HG02759 (cell line): Measurements from ENCODE around the gene AGAP3.

Experiments
- ATAC-seq: cut with Tn5 transposase; IDR thresholded peaks from one replicate; pipeline ENCODE4 v1.9.1; 2021; ENCODE audit warnings: mild to moderate bottlenecking, moderate library complexity; ENCODE audit not compliant: unreplicated experiment

AGAP3 gene

DNA sequence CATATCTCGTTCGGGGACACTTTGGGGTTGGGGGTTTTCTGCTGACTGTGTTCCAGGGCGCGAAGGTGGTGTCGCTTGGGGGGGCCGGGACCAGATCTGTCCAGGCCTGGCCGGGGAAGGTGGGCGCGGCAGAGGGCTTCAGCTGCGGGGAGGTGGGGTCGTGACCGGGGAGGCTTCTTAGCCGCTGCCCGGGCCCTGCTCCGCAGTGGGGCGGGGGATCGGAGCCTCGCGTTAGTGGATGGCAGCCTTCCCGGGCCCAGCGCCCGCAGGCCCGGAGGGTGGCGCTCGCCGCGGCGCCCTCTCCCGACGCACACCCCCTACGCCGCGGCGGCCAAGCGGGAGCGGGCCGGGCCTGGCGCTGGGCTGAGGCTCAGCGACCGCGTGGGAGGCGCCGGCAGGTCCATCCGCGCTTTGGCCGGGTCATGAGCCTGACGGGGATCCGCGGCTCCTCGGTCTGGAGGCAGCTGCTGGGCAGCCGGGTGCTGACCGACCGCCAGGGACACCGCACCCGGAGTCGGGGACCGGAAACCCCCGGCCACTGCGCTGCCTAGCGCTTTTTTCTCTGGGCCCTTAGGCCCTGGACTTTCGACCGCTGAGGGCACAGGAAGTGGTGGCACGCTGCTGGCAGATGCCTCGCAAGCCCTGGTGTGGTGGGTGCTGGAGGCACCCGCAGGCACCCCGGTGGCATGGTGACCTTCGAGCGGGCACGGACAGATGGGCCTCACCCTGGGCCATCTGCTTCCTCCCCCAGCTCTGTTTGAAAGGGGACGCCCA, 1.2 kb downstream of the AGAP3 start:
- ATAC-seq, result peak; percentile 26

DNA sequence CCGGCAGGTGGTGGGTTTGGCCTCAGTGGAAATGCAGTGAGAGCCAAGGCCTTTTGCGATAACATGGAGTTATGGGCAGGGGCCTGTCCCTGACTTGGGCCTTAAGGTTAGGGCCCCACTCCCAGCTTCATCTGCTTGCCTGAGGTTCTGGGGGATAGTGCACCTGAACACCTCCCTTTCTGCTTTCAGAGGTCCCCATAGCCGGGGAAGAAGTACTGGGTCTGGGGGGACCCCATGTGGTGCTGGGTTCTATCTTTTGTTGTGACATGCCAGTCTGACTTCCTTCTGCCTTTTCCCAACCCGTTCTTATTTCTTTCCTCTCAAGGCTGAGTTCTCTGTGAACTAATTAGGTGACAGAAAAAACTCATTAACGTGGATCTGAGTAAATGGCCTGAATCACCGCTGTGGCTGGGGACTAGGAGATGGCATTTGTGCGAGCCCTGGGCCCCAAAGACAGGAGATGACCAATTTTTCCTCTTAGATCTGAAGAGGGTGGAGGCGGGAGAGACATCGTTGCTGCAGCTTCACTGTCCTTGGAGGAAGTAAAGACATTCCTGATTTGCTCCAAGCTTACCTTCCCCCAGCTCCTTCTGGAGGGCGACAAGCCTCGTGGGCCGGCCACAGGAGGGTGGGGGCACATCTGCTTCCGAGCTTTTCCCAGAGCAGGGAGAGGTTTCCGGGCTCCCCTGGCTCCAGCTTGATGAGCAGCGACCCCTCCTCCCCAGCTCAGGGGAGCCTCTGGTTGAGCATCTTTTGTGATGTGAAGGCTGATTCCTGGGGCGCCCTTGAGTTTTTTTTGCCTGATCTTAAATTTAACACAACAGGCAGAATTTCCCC, 2.0 kb downstream of the AGAP3 start:
- no peak for ATAC-seq

DNA sequence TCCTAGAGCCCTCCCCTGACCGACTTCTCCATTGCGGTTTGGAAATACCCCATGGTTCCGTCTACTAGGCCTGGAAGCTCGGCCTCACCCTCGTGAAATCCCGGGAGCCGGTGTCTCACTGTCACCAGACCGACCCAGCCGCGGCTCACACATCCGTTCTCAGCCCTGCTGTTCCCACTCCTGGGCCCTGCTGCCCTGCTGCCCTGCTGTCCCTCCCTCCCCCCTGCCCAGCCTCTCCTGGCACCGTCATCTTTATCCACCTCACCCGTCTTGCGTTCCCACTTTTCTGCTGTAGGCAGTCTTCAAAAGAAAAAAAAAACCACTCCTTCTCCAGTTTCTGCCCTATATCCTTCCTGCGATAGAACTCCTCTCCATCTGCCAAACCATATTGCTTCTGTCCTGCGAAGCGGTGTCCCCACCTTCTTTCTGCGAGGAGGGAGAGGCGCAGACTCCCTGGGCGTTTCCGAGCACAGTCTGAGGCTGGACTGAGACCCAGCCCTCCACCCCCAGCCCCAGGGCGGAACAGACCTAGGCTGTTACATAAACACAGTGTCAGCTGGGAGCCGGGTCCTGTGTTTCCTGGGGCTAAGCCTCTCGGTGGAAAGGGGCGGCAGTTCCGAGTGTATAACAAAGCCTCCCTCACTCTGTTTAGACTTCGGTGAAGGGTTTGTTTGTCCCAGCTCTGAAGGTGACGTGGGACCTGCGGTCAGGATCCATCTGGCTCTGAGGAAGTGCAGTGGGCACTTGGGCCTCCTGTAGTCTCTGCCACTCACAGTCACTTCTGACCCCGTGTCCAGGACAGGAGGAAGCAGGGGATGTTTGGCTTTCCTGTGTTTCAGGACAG, 2.8 kb downstream of the AGAP3 start:
- no peak for ATAC-seq

DNA sequence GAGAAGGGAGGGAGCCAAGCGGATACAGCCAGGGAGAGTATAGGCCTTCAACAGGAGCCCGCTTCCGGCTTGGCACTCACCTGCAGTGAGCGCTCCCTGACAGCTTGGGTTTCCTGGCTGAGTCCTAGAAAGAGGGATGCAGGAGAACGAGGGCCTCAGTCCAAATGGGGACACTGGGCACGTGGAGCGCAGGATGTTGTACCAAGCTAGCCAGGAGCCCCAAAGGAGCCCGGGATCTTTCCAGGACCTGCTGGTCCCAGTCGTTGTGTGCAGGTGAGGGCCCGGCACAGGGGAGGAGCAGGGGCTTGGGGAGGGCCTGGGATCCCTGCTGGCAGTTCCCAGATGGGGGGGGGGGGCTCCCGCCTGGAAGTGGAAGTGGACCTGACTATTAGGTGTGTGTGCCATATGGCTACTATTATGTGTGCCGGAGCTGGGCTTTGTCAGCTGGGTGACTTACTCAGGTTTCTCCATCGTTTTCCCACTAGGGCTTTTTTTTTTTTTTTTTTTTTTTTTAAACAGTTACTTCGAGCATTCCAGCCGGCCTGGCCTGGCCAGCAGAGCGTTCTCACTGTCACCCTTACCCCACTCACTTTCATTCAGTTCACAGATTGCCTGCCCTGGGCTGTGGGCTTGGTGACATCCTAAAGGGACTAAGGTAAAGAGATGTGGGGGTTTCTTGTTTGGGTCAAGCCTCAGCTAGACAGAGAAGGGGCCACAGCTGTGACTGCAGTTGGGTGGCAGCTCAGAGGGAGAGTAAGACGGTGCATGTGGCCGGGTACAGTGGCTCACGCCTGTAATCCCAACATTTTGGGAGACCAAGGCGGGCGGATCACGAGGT, 3.8 kb downstream of the AGAP3 start:
- ATAC-seq, result no peak

DNA sequence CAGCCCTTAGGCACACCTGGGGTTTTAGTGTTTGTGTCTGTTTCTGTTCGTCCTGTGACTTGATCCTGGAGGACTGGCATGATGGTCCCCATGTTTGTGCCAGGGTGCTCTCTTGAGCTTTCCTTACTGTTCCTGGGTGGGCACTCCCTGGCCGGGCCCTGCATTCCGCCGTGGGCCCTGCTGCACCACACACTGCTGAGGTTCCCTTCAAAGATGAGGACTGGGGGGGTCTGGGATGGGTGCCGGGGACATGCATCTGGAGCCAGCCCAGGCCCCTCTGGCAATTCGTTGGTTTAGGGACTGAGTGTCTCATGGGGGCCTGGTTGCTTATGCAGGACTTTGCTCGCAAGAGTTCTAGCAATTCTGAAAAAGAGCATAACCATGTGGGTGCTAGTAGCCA, 4.7 kb downstream of the AGAP3 start:
- no peak for ATAC-seq

DNA sequence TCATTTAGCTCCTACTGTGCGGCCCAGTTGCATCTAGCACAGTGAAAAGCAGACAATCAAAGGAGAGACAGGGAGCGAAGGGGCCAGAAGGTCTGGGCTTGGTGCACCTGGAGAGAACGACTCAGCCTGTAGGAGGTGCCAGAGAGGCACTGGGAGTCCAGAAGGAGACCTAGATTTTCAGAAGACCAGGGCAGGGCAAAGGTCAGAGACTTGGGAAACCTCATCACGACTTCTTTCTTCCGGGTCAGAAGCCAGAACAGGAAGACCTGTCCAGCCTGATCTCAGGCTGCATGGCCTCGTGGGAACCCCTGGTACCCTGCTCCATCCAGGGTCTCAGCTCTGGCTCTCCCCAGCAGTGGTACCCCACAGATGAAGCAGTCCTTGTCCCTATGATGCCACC, 5.2 kb downstream of the AGAP3 start:
- ATAC-seq, result no peak

DNA sequence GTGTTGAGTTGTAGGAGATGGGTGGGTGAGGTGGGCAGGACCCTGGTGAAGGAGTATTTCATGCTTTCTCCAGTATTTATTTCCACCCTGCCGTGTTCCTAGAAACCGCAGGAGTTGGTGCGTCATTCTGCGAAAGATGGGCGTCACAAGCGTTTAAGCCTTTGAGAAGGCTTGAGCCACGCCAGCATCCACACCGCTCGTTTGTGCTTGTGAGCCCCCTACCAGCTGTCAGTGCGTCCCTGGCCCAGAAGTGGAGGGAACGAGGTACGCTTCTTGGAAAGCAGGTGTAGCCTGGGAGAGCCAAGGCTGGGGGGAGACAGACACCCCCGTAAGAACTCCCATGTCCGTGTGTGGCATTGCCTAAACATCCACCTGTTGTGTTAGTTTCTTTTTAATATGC, 5.7 kb downstream of the AGAP3 start:
- ATAC-seq, result no peak

DNA sequence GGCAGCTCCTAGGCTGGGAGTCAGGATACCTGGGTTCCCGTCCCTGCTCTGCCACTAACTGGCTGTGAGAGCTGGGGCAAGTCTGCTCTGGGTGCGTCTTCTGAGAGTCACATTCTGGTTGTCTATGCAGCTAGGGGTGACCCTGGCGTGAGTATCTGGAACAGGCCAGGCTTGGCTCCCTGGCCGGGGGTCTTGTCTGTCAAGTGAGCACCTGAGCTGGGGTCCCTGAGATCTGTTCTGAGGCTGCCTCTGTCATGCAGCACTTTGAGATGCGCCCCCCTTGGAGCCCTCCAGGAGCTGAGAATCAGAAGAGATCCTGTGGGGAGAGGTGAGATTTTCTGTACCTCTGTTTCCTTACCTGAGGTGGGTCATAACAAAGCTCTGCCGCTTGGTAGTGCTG, 7.5 kb downstream of the AGAP3 start:
- ATAC-seq, result no peak

DNA sequence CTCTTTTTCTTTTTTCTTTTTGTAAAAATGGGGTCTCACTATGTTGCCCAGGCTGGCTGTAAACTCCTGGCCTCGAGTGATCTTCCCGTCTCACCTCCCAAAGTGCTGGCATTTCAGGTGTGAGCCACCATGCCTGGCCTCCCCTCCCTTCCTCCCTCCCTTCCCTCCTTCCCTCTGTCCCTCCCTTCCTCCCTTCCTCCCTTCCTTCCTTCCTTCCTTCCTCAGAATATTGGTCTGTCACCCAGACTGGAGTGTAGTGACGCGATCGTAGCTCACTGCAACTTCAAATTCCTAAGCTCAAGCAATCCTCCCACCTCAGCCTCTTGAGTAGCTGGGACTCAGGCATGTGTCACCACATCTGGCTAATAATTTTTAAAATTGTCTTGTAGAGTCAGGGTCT, 8.4 kb downstream of the AGAP3 start:
- ATAC-seq, result no peak

DNA sequence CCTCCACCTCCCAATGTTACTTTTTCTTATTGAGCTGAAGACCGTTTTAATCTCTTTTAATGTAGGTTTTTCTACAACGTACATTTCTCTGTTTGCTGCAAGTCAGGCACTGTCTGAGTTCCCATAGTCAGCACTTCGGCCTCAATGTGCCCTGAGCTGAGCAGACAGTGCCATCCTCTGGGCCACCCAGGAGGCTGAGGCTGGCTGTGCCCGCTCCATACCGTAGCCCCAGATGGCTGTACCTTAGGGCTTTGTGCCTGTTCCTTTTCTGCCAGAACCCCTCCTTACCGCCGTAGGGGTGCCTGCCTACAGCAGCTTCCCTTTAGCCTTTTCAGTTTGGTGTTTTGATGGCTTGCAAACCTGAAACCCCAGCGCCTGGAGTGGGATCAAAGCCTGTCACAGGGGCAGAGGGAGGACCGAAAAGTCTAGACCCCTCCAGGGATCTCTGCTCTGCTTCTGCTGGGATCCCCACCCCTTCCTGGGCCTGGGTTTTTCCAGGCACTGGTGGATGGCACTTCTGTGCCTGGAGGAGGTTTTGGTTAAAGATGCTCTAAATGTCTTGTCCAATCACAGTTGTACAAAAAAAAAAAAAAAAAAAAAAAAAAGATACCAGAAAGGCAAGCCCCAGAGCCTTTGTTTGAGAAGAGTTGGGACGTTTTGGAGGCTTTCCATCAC, 9.0 kb downstream of the AGAP3 start:
- ATAC-seq, result no peak

DNA sequence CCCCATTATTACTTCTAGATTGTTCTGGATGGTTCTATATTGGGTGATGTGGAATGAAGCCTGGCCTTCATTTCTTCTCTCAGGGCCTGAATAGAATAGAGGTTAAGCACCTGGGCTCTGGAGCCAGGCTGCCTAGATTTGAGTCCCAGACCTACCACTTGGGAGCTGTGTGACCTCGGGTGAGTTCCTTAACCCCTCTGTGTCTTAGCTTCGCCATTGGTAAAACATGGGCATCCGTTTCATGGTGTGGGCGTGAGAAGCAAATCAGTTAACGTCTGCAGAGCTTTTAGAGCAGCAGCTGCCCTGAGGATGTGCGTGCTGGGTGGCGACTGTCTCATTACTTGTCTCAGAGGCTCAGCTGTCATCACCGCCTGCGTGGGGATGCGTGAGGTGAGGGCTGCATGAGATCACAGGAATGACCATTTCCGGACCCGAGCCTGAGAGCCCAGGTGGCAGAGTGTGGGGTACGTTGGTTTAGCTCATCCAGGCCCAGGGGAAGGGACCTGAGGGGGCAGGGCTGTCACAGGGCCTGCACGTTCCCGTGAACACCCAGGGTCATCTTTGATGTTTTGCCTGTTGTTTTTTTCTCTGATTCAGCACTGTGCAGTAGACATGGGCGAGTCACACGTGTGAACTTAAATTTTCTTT, 9.7 kb downstream of the AGAP3 start:
- no peak for ATAC-seq

DNA sequence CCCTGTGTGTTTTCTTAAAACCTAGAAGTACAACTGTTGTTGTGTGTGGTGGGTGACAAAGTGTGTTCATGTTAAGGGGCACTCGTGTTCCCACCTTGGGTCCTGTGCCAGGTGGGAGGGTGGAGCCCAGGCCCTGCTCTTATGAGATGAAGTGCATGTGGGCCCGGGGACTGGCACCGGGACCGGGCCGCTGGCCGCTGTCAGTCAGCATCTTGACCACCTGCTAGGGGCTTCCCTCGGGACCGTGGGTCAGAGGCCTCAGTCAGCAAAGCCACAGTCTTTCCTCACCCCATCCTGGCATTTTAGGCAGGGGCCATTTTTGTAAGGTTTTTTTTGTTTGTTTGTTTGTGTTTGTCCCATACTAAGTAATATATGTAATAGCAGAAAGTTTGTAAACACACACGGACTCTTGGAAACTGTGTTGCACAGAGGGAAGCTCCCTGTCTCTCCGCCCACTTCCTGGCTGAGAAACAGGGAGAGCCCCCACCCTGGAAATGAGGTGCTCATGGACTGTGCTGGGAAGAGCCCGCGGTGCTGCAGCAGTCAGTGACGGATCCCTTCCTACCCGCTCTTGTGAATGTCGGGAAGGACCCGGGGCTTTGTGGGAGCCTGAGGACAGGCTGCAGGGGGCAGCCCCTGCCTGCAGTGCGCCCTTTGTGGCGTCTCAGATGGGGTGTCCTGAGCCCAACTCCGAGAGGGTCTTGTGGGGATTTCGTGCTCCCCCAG, 13.4 kb downstream of the AGAP3 start:
- no peak for ATAC-seq

DNA sequence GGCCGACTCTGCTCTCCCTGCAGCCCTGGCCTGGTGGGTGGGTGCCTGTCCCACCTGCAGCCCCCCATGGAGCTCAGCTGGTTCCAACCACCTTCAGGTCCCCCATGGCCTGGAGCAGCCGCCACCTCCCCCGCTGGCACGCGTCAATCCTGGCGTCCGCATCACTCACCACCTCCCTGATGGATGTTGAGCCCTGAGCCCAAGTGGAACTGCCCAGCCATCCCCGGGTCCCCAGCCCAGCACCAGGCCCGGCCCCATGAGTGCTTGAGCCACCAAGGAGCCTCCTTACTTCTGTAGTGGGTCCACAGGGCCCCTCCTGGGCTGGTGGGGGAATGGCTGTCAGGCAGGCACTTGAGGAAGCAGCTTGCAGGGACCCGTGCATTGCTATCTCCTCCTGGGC, 14.6 kb downstream of the AGAP3 start:
- no peak for ATAC-seq

DNA sequence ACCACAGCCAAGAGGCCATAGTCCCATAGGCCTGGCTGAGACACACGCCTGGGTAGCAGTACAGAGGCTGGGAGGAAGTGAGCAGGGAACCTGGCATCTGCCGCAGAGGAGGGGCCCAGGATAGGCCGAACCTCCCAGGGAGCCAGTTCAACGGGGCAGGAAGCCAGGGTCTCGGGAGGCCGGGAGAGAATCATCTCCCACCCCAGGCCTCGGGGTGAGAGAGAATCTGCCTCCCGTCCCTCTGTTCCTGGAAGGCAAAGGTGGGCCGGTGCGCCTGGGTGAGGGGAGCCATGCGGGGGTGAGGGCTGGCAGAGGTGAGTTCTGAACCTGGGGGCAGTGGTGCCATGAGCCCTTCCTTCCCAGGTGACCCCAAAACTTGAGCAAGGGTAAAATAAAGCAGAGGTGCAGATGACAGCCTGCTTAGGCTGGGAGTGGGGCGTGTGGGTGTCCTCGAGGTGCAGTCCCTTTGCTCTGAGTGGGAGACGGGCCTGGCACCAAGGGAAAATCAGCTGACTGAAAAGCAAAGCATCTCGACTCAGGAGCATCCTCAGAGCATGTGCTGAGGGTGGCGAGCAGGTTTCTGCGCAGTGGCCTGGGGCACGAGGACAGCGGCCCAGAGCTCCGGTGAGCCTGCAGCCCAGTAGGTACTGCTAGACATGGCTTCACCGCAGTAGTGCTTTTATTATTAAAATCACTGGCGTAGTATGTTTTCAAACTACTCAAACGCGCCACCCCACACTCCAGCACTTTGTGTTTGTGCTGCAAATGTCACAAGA, 15.5 kb downstream of the AGAP3 start:
- no peak for ATAC-seq

DNA sequence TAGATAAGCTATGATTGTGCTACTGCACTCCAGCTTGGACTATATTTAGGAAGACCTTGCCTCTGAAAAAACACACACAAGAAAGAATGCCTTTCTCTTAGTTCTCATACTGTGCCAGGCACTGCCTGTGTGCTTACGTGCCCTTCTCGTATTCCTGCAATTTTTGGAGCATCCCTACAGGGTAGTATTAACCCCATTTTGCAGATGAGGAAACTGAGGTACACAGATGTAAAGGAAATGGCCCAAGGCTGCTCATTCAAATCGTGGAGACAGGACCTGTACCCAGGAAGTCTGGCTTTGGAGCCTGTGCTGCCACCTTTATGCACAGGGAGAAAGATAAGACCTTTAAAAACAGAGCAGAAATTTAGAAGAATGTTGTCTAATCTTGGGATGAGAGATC, 16.7 kb downstream of the AGAP3 start:
- no peak for ATAC-seq

DNA sequence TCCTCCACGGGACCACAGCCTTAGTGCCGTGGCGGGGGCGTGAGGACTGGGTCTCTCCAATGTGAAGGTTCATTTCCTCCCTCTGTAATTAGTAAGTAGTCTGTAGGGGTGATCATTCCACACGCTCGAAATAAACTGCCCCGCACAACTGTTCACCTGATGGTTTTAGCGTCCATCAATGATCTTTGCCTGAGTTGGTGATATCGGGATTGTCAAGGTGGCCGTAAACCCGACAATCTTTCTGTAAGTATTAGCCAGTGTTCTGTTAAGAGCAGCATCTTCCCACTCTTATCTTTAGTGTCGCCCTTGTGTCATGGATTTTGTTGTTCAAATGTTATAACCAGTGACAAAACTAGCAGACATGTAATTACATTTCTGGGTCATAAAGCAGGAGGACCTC, 17.7 kb downstream of the AGAP3 start:
- ATAC-seq, result no peak

DNA sequence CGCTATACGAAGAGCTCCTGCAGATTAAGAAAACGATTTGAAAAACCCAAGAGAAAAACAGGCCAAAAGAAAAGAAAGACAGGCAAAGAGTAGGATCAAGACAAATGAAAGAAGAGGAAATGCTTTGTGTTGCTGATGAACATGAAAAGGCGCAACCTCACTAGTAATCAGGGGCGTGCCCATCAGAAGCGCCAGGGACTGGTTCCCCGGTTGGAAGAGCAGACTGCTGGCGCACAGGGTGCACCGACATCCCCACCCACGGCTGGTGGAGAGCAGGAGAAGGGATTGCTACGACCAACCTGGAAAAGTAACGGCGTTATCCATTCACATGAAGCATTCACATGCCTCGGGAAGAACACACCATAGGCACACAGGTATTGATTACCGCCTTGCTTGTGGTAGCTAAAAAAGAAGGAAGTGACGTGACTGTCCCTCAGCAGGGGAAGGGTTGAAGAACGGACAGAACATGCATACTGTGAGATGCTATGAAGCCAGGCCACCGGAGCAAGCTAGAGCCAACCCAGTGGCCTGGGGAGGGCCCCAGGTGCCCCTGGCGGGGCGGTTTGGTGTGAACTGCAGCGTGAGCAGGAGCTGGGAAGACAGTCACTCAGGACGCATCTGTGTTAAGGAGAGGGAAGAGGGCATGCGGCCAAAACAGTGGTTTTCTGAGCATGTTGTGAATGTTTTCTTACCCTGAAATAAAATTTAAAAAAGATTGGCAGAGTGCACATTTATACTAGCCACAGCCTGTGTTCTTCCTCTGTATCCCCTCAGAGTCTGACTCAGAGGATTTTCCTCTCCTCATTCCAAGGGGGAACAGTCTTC, 18.3 kb downstream of the AGAP3 start:
- no peak for ATAC-seq
